Measurements from ENCODE around the gene FOXF1.

Gene FOXF1

DNA sequence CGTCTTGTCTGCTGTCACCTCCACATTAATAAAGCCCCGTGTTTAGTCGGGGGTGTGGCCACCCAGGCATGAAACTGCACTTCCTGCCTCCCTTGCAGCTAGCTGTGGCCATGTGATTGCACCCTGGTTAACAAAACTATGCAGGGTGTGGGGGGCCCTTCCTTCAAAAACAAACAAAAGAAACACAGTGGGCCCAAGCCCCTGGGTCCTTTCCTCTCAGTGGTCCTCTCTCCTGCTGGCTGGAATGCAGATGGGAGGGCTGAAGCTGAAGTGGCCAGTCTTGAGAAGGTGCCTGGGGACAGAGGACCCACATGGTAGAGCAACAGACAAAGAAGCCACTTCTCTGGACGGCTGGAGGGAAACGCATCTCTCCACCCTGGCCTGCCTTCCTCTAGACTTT lies 38.0 kb upstream of the FOXF1 start:
- Histone ChIP-seq H3K79me2 (ENCODE audit: control insufficient read depth, low read length) (no peaks in the 10 kb centered on the region), H3K4me3 (ENCODE audit: low read length) (no peak overlapping the region), H3K27ac (ENCODE audit: low read depth, low read length) (no peak overlapping the region), H3K9me3 (ENCODE audit: control insufficient read depth, insufficient read depth, low read length) (no peaks in the 10 kb centered on the region; the same call in 1 of the 2 replicates), H3K27me3 (ENCODE audit: control insufficient read depth, low read length) (no peaks in the 10 kb centered on the region), H3K9me2 (replicated peaks; ENCODE audit: control insufficient read depth, low read length) (no peaks in the 10 kb centered on the region), H3K4me2 (ENCODE audit: low read length) (no peak overlapping the region), H3F3A (ENCODE audit: control insufficient read depth, insufficient read depth) (no peaks in the 10 kb centered on the region), H4K20me1 (ENCODE audit: control insufficient read depth, insufficient read depth, low read depth, low read length) (no peaks in the 10 kb centered on the region), H3K36me3 (ENCODE audit: control insufficient read depth, low read length) (no peaks in the 10 kb centered on the region), H3K4me1 (ENCODE audit: control insufficient read depth, low read length) (no peaks in the 10 kb centered on the region)
- no peak for TF ChIP-seq EZH2phosphoT487 (IDR thresholded peaks at IDR 0.05; ENCODE audit: borderline replicate concordance, low read length)
- TF ChIP-seq, protein P1, sequence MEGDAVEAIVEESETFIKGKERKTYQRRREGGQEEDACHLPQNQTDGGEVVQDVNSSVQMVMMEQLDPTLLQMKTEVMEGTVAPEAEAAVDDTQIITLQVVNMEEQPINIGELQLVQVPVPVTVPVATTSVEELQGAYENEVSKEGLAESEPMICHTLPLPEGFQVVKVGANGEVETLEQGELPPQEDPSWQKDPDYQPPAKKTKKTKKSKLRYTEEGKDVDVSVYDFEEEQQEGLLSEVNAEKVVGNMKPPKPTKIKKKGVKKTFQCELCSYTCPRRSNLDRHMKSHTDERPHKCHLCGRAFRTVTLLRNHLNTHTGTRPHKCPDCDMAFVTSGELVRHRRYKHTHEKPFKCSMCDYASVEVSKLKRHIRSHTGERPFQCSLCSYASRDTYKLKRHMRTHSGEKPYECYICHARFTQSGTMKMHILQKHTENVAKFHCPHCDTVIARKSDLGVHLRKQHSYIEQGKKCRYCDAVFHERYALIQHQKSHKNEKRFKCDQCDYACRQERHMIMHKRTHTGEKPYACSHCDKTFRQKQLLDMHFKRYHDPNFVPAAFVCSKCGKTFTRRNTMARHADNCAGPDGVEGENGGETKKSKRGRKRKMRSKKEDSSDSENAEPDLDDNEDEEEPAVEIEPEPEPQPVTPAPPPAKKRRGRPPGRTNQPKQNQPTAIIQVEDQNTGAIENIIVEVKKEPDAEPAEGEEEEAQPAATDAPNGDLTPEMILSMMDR (IDR thresholded peaks at IDR 0.05; ENCODE audit: low read depth, low read length, poor library complexity, severe bottlenecking) = no peak

DNA sequence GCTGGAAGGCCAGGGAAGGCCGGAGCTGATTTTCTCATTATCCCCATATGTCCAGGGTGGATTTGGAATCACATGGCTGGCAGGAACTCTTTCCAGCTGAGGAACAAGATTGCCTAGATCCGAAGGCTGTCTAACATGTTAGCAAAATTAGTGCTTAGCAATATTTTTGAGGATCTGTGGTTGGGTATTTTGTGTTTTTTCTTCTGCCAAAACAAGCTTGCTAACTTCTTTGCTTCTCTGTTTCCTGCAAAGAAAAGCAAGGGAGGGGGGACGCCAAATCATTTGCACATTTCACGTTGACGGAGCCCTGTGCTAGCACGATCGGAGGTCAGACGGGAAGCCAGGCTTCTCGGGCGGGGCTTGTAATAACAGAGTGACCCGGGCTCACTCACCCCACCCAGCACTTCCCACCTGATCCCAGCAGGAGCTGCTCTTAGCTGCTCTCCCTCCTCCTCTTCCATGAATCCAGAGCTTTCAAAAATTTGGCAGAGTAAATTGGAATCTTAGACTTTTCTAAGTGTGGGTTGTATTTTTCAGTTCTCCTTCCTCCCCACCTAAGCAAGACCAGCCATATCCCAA lies 33.3 kb upstream of the FOXF1 start:
- H3K4me2 ChIP-seq (ENCODE audit: low read length) = no peak overlapping the region
- TF ChIP-seq, protein P1 (IDR thresholded peaks at IDR 0.05; ENCODE audit: low read depth, low read length, poor library complexity, severe bottlenecking) = no peak
- TF ChIP-seq EZH2phosphoT487 (IDR thresholded peaks at IDR 0.05; ENCODE audit: borderline replicate concordance, low read length) = no peak
- no peaks in the 10 kb centered on the region for H3F3A ChIP-seq (ENCODE audit: control insufficient read depth, insufficient read depth)

DNA sequence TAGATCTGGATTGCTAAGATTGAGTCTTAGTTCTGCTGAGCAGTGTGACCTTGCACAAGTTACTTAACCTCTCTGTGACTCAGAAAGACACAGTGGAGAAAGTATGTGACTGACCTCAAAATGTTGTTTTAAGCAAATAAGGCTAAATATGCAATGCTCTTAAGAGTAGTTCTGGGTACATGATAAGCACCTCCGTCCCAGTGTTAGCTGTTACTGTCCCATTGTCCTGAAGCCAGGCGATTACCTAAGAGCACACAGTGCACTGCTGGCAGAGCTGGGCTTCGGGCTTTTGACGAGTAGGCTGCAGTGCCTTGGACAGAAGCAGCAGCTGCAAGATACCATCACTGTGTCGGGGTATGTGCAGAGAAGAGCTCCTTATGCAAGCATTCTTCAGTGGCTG lies 32.7 kb upstream of the FOXF1 start:
- H3K9me2 ChIP-seq (replicated peaks; ENCODE audit: control insufficient read depth, low read length) = no peaks in the 10 kb centered on the region
- no peak for TF ChIP-seq EZH2phosphoT487 (IDR thresholded peaks at IDR 0.05; ENCODE audit: borderline replicate concordance, low read length)
- TF ChIP-seq, protein P1 (IDR thresholded peaks at IDR 0.05; ENCODE audit: low read depth, low read length, poor library complexity, severe bottlenecking) = no peak
- no peaks in the 10 kb centered on the region for H3F3A ChIP-seq (ENCODE audit: control insufficient read depth, insufficient read depth)
- H3K79me2 ChIP-seq (ENCODE audit: control insufficient read depth, low read length) = no peaks in the 10 kb centered on the region
- H3K4me3 ChIP-seq (ENCODE audit: low read length) = no peak overlapping the region
- no peaks in the 10 kb centered on the region for H3K36me3 ChIP-seq (ENCODE audit: control insufficient read depth, low read length)
- no peak overlapping the region for H3K27ac ChIP-seq (ENCODE audit: low read depth, low read length)
- no peaks in the 10 kb centered on the region for H4K20me1 ChIP-seq (ENCODE audit: control insufficient read depth, insufficient read depth, low read depth, low read length)
- H3K27me3 ChIP-seq (ENCODE audit: control insufficient read depth, low read length) = no peaks in the 10 kb centered on the region
- no peak overlapping the region for H3K4me2 ChIP-seq (ENCODE audit: low read length)
- no peaks in the 10 kb centered on the region for H3K4me1 ChIP-seq (ENCODE audit: control insufficient read depth, low read length)
- no peaks in the 10 kb centered on the region; the same call in 1 of the 2 replicates for H3K9me3 ChIP-seq (ENCODE audit: control insufficient read depth, insufficient read depth, low read length)

More for the DNA sequence above, 33.3 kb upstream of the FOXF1 start:
- H3K36me3 ChIP-seq (ENCODE audit: control insufficient read depth, low read length) = no peaks in the 10 kb centered on the region
- no peak overlapping the region for H3K4me3 ChIP-seq (ENCODE audit: low read length)
- H3K27me3 ChIP-seq (ENCODE audit: control insufficient read depth, low read length) = no peaks in the 10 kb centered on the region
- no peaks in the 10 kb centered on the region for H3K9me2 ChIP-seq (replicated peaks; ENCODE audit: control insufficient read depth, low read length)
- no peaks in the 10 kb centered on the region; the same call in 1 of the 2 replicates for H3K9me3 ChIP-seq (ENCODE audit: control insufficient read depth, insufficient read depth, low read length)
- no peaks in the 10 kb centered on the region for H3K4me1 ChIP-seq (ENCODE audit: control insufficient read depth, low read length)
- no peaks in the 10 kb centered on the region for H4K20me1 ChIP-seq (ENCODE audit: control insufficient read depth, insufficient read depth, low read depth, low read length)
- H3K27ac ChIP-seq (ENCODE audit: low read depth, low read length) = no peak overlapping the region
- no peaks in the 10 kb centered on the region for H3K79me2 ChIP-seq (ENCODE audit: control insufficient read depth, low read length)
